ENCODE results near the gene CCNG2.

- TF ChIP-seq CTCF (IDR thresholded peaks at IDR 0.05) (no peak), POLR2A (IDR thresholded peaks at IDR 0.05) (no peak)
Observed at GRCh38 chr4:77185686-77186085, 28.7 kb downstream of the CCNG2 start.
